H1 (cell line): ENCODE measurements around the gene CTNS. TPM values are rescaled to one million over a fixed set of nuclear protein-coding genes. Genes with fewer than 3 reads are reported as not detected.

Experiments
- CTCF ChIA-PET: fragments of 300-600 bp; sonication (Branson Sonifier 250); formaldehyde crosslinking; loops from one replicate; lab custom pipeline; 2021; ENCODE audit not compliant: partially characterized antibody; lab: Charles Lee
- POLR2A ChIA-PET: fragments of 300-600 bp; sonication (Branson Sonifier 250); formaldehyde crosslinking; loops from one replicate; lab custom pipeline; 2021; ENCODE audit warnings: inconsistent platforms; ENCODE audit not compliant: partially characterized antibody; lab: Charles Lee
- DNase-seq, 2 experiments: peaks; one replicate each; pipeline versions ENCODE4 v3.0.0 to v3.0.0-alpha.2; 2010 to 2022; ENCODE audit warnings: low spot score in 2 of 2, low read depth in 1 of 2, mixed read lengths in 1 of 2
- FAIRE-seq: peaks from 2 replicates; lab custom pipeline; 2011; peaks lifted over from hg19 to GRCh38; lab: Jason Lieb, UNC
- H2AFZ ChIP-seq: 2 replicates; pipeline ENCODE4 v1.8.1; 2012; ENCODE audit warnings: low read length, inconsistent platforms
- H2AK5ac ChIP-seq: 2 replicates; pipeline ENCODE4 v1.6.1; 2013; ENCODE audit warnings: low read depth, low read length
- H2BK120ac ChIP-seq: replicated peaks from 2 replicates; pipeline ENCODE3; 2013; ENCODE audit warnings: low read depth, low read length, inconsistent platforms
- H2BK12ac ChIP-seq: 2 replicates; pipeline ENCODE4 v1.6.1; 2013; ENCODE audit warnings: low read depth, low read length
- H2BK15ac ChIP-seq: 2 replicates; pipeline ENCODE4 v1.6.1; 2013; ENCODE audit warnings: low read length
- H2BK20ac ChIP-seq: 2 replicates; pipeline ENCODE4 v1.6.1; 2013; ENCODE audit warnings: low read length
- H2BK5ac ChIP-seq: 2 replicates; pipeline ENCODE4 v1.6.1; 2013; ENCODE audit warnings: low read depth, low read length
- H3K14ac ChIP-seq: 2 replicates; pipeline ENCODE4 v1.6.1; 2013; ENCODE audit warnings: inconsistent platforms; ENCODE audit not compliant: insufficient read length
- H3K18ac ChIP-seq: 2 replicates; pipeline ENCODE4 v1.6.1; 2013; ENCODE audit warnings: low read length; ENCODE audit errors: extremely low read depth
- H3K23ac ChIP-seq: 2 replicates; pipeline ENCODE4 v1.6.1; 2013; ENCODE audit warnings: inconsistent platforms; ENCODE audit not compliant: insufficient read length
- H3K23me2 ChIP-seq: 2 replicates; pipeline ENCODE4 v1.6.1; 2013; ENCODE audit warnings: low read depth, low read length
- H3K27ac ChIP-seq: 2 replicates; pipeline ENCODE4 v1.6.1; 2011; ENCODE audit warnings: low read depth, low read length, inconsistent platforms
- H3K27me3 ChIP-seq, 4 experiments: replicated peaks in 1 of 4; 1 replicate in 1 of 4; 2 replicates in 3 of 4; pipeline versions ENCODE4 v1.6.1 to v1.8.1; 2011 to 2013; ENCODE audit warnings: low read length in 3 of 4, mild to moderate bottlenecking in 3 of 4, inconsistent platforms in 2 of 4, mixed read lengths in 2 of 4, moderate library complexity in 1 of 4; ENCODE audit not compliant: control insufficient read depth in 3 of 4, insufficient read depth in 3 of 4; ENCODE audit errors: extremely low read depth in 1 of 4
- H3K36me3 ChIP-seq, 4 experiments: 2 replicates each; pipeline versions ENCODE4 v1.6.1 to v1.8.1; 2011 to 2013; ENCODE audit warnings: mild to moderate bottlenecking in 4 of 4, low read length in 3 of 4, moderate library complexity in 2 of 4, control low read depth in 1 of 4, inconsistent platforms in 1 of 4; ENCODE audit not compliant: insufficient read depth in 4 of 4, control insufficient read depth in 2 of 4
- H3K4ac ChIP-seq: replicated peaks from 2 replicates; pipeline ENCODE3; 2013; ENCODE audit warnings: low read length, low read depth, mixed read lengths, inconsistent platforms; ENCODE audit not compliant: insufficient read length
- H3K4me1 ChIP-seq, 4 experiments: replicated peaks in 1 of 4; 1 replicate in 1 of 4; 2 replicates in 3 of 4; pipeline versions ENCODE4 v1.6.1 to v1.8.1; 2011 to 2013; ENCODE audit warnings: low read length in 3 of 4, inconsistent platforms in 2 of 4, mixed read lengths in 1 of 4; ENCODE audit not compliant: insufficient read depth in 4 of 4, control insufficient read depth in 3 of 4
- H3K4me2 ChIP-seq, 2 experiments: 2 replicates each; pipeline versions ENCODE4 v1.6.1 to v1.8.1; 2011 to 2013; ENCODE audit warnings: low read depth in 2 of 2, low read length in 2 of 2, control low read depth in 1 of 2, inconsistent platforms in 1 of 2, mild to moderate bottlenecking in 1 of 2; ENCODE audit not compliant: insufficient read depth in 1 of 2
- H3K4me3 ChIP-seq, 4 experiments: fragments of 200-600, 300-600 bp in 1 of 4; sonication (generic), shearing (Covaris generic), sonication (Bioruptor Twin) in 1 of 4; 2 replicates each; pipeline versions ENCODE4 v1.5.1 to v1.8.1; 2011 to 2016; ENCODE audit warnings: low read length in 4 of 4, low read depth in 3 of 4, control low read depth in 2 of 4, inconsistent platforms in 2 of 4, mild to moderate bottlenecking in 2 of 4, mixed read lengths in 1 of 4, moderate library complexity in 1 of 4; ENCODE audit not compliant: insufficient read depth in 2 of 4; ENCODE audit errors: extremely low read depth in 1 of 4
- H3K56ac ChIP-seq: replicated peaks from 2 replicates; pipeline ENCODE3; 2013; ENCODE audit warnings: low read depth, mild to moderate bottlenecking, mixed read lengths, low read length, inconsistent platforms; ENCODE audit not compliant: insufficient read length
- H3K79me1 ChIP-seq: 2 replicates; pipeline ENCODE4 v1.6.1; 2013; ENCODE audit warnings: low read depth, low read length, control low read depth
- H3K79me2 ChIP-seq, 2 experiments: 2 replicates each; pipeline versions ENCODE4 v1.6.1 to v1.8.1; 2012 to 2013; ENCODE audit warnings: low read length in 2 of 2, mild to moderate bottlenecking in 2 of 2, inconsistent platforms in 1 of 2; ENCODE audit not compliant: insufficient read depth in 2 of 2, control insufficient read depth in 1 of 2
- H3K9ac ChIP-seq, 4 experiments: replicated peaks in 1 of 4; 1 replicate in 1 of 4; 2 replicates in 3 of 4; pipeline versions ENCODE4 v1.6.1 to v1.8.1; 2011 to 2013; ENCODE audit warnings: low read depth in 3 of 4, low read length in 3 of 4, control low read depth in 2 of 4, mild to moderate bottlenecking in 2 of 4, moderate library complexity in 2 of 4, inconsistent platforms in 1 of 4; ENCODE audit errors: extremely low read depth in 1 of 4
- H3K9me3 ChIP-seq, 2 experiments: 2 replicates each; pipeline versions ENCODE4 v1.6.1 to v1.8.1; 2012 to 2013; ENCODE audit warnings: mild to moderate bottlenecking in 2 of 2, moderate library complexity in 2 of 2, control low read depth in 1 of 2, inconsistent platforms in 1 of 2, low read depth in 1 of 2, low read length in 1 of 2, mixed read lengths in 1 of 2; ENCODE audit not compliant: insufficient read depth in 2 of 2
- H4K20me1 ChIP-seq, 2 experiments: replicated peaks in 1 of 2; 2 replicates each; pipeline versions ENCODE3 to v1.8.1; 2011 to 2013; ENCODE audit warnings: inconsistent platforms in 2 of 2, low read length in 2 of 2, mild to moderate bottlenecking in 1 of 2; ENCODE audit not compliant: insufficient read depth in 2 of 2, control insufficient read depth in 1 of 2
- H4K5ac ChIP-seq: 2 replicates; pipeline ENCODE4 v1.6.1; 2013; ENCODE audit warnings: low read length, low read depth, mixed read lengths, inconsistent platforms; ENCODE audit not compliant: insufficient read length
- H4K8ac ChIP-seq: 2 replicates; pipeline ENCODE4 v1.8.0; 2013; ENCODE audit warnings: mild to moderate bottlenecking, moderate library complexity, low read length, inconsistent platforms; ENCODE audit not compliant: insufficient read depth; ENCODE audit errors: extremely low read depth
- H4K91ac ChIP-seq: replicated peaks from 2 replicates; pipeline ENCODE3; 2013; ENCODE audit warnings: low read length, mixed read lengths, inconsistent platforms; ENCODE audit not compliant: insufficient read length
- CBX5 ChIP-seq: fragments of 300-800, 300-1000 bp; sonication (generic); IDR thresholded peaks from 2 replicates; pipeline ENCODE4 v1.7.1; 2016; ENCODE audit warnings: antibody characterized with exemption, low read length, low read depth
- CBX8 ChIP-seq: fragments of 300-800, 300-1000 bp; sonication (generic); IDR thresholded peaks from 2 replicates; pipeline ENCODE4 v1.7.1; 2016; ENCODE audit warnings: low read depth, low read length, borderline replicate concordance
- CHD2 ChIP-seq: IDR thresholded peaks from 2 replicates; pipeline ENCODE4 v1.6.1; 2012; ENCODE audit warnings: low read length, improper control_type of control experiment
- EP300 ChIP-seq, 2 experiments: IDR thresholded peaks; 1 replicate in 1 of 2; 2 replicates in 1 of 2; pipeline ENCODE4 v1.6.1; 2011 to 2012; ENCODE audit warnings: low read depth in 2 of 2, low read length in 2 of 2, mild to moderate bottlenecking in 2 of 2, borderline replicate concordance in 1 of 2, inconsistent platforms in 1 of 2, moderate library complexity in 1 of 2
- KDM4A ChIP-seq: IDR thresholded peaks from one replicate; pipeline ENCODE4 v1.7.1; 2012; ENCODE audit warnings: low read depth, mild to moderate bottlenecking, moderate library complexity, low read length, inconsistent platforms; ENCODE audit not compliant: severe bottlenecking
- POLR2A ChIP-seq, 2 experiments: IDR thresholded peaks; 1 replicate in 1 of 2; 2 replicates in 1 of 2; pipeline ENCODE4 v1.6.1; 2011; ENCODE audit warnings: low read depth in 2 of 2, low read length in 2 of 2, mild to moderate bottlenecking in 2 of 2; ENCODE audit errors: control extremely low read depth in 1 of 2
- SAP30 ChIP-seq: fragments of 300-600 bp; sonication (generic); IDR thresholded peaks from 2 replicates; pipeline ENCODE4 v1.7.1; 2012; ENCODE audit warnings: low read length, moderate library complexity, mild to moderate bottlenecking, inconsistent platforms; ENCODE audit not compliant: insufficient read depth, insufficient replicate concordance
- WGBS, 2 experiments: shearing (Covaris generic) in 1 of 2; methylation state at CpG; one replicate each; pipeline versions ENCODE4 v1.1.6 to v1.1.7; 2013 to 2015; ENCODE audit warnings: low lambda C conversion rate in 2 of 2, mixed read lengths in 2 of 2, inconsistent platforms in 1 of 2, low coverage in 1 of 2, missing lambda C conversion rate in 1 of 2; ENCODE audit not compliant: insufficient replicate concordance in 2 of 2, insufficient coverage in 1 of 2, insufficient read length in 1 of 2; ENCODE audit errors: extremely low coverage in 1 of 2, missing lambda C conversion rate in 1 of 2; 5-methylcytosine and 5-hydroxymethylcytosine counted together
- polyA plus RNA-seq, 7 experiments: library from polyadenylated mRNA; depleted of rRNA in 3 of 7; stranded (reverse) in 5 of 7; unstranded in 2 of 7; fragments of >200 nt in 5 of 7; fragments of 200-250 nt in 2 of 7; gene quantifications; 1 replicate in 5 of 7; 2 replicates in 1 of 7; 4 replicates in 1 of 7; pipeline versions ENCODE4 v1.2.1 to v1.2.3, GENCODE V29; 2011 to 2013; ENCODE audit warnings: missing spikeins in 2 of 7, mixed read lengths in 2 of 7
- total RNA-seq: library from RNA; stranded (reverse); fragmentation: NEBNext Ultra II Directional; extraction: Animal tissue kit (Norgen Biotek cat#: 25700); gene quantifications from 2 replicates; pipeline ENCODE4 v1.2.1, GENCODE V29; 2021

The CTNS gene
- total and polyA plus RNA-seq, 2 of the 8 experiments (the other 6 are each of a cell fraction or from before 2014, with no cell fraction given): 11.6 to 12.9 TPM

DNA sequence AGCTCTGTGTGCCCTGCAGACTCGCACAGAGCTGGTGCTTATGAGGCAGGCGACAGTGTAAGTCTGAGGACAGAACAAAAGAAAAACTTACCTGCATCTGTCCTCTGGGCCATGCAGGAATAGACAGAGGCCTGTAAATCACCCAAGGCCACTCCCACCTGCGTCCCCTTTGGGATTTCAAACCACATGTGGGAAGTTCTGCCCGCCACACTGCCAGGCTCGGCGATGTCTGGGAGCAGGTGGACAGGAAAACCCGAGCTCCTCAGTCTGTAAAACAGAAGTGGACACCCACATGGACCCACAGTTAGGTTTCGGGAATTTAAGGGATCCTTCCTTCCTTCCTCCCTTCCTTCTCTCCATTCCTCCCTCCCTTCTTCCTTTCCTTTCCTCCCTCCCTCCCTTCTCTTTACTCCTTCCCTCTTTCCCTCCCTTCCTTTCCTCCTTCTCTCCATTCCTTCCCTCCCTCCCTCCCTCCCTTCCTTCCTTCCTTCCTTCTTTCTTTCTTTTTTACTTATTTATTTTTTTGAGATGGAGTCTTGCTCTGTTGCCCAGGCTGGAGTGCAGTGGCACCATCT, 15.3 kb upstream of the CTNS start:
- no peak overlapping the region for H3K4me3 ChIP-seq
- TF ChIP-seq CHD2 (no peak), SAP30 (no peak), KDM4A (no peak), CBX5 (no peak), CBX8 (no peak), EP300 (IDR thresholded peaks at IDR 0.05; ENCODE audit: borderline replicate concordance in 1 of 2, low read depth in 2 of 2, low read length in 2 of 2) (no peak), POLR2A (IDR thresholded peaks at IDR 0.05; ENCODE audit: control extremely low read depth in 1 of 2, low read depth in 2 of 2, low read length in 2 of 2) (no peak)

More for the DNA sequence above, 15.3 kb upstream of the CTNS start:
- Histone ChIP-seq H3K79me1 (no peaks in the 10 kb centered on the region; the same call in 1 of the 2 replicates), H2BK120ac (no peak overlapping the region), H3K23ac (no peak overlapping the region), H4K20me1 (peaks cover 0 to 4% of the 10 kb centered on the region in 2 experiments), H3K14ac (no peak overlapping the region), H3K4me2 (no peak overlapping the region), H3K36me3 (peaks cover 17 to 54% (median 40%) of the 10 kb centered on the region in 4 experiments; a peak in 7 of 8 replicates), H2BK12ac (no peak overlapping the region), H3K27ac (no peak overlapping the region), H4K8ac (no peak overlapping the region), H4K5ac (no peak overlapping the region), H2BK5ac (no peak overlapping the region), H3K23me2 (no peaks in the 10 kb centered on the region), H3K4me1 (no peaks in the 10 kb centered on the region), H3K18ac (no peak overlapping the region), H3K56ac (no peak overlapping the region), H2AK5ac (no peak overlapping the region), H2BK15ac (no peak overlapping the region), H3K9ac (no peak overlapping the region), H3K4ac (no peak overlapping the region), H4K91ac (no peak overlapping the region), H3K27me3 (no peaks in the 10 kb centered on the region), H2BK20ac (no peak overlapping the region), H3K9me3 (no peaks in the 10 kb centered on the region), H2AFZ (no peak overlapping the region), H3K79me2 (no peaks in the 10 kb centered on the region)
- ChIA-PET CTCF (interaction anchor here (0.6 to 5.5 kb wide), 5 partner anchors 11 to 454 kb away, joined by 3 to 30 read pairs (median 3); no protein-coding TSS in a partner anchor), POLR2A (interaction anchor here (1.1 kb wide), 1 partner anchor 10 kb away, joined by 3 read pairs; no protein-coding TSS in a partner anchor)
- FAIRE-seq: no peak
- no peak for DNase-seq
- WGBS, 2 experiments: 95% methylated on average over 6 of the region's 8 CpGs; no CpG with 5 or more reads in 1 of the 2 experiments
